GM12878 (cell line): ENCODE data around the gene CACNG4. TPM values are rescaled to one million over a fixed set of nuclear protein-coding genes. Genes with fewer than 3 reads are reported as not detected.
"Not testable (repeated sequence)": the region's sequence is repeated elsewhere in the genome, so short reads cannot be mapped to it uniquely, and the experiment has no call there.

Source experiments
- ATAC-seq: fragments of 200-7000 bp; cut with Tn5 transposase; 3 replicates; pipeline ENCODE4 v1.9.1; 2020; ENCODE audit warnings: mild to moderate bottlenecking, moderate library complexity
- BruUV-seq: library from RNA; stranded (reverse); fragments of 400-500 nt; replicated peaks from 2 replicates; lab custom pipeline; 2021; lab: Mats Ljungman, UMichigan
- CTCF ChIA-PET: fragments of 300-600 bp; sonication (Branson Sonifier 250); formaldehyde crosslinking; extraction: SDS; loops from one replicate; lab custom pipeline; 2021; ENCODE audit warnings: inconsistent platforms; lab: Yijun Ruan, JAX
- POLR2A ChIA-PET: fragments of 350-600 bp; formaldehyde crosslinking; extraction: SDS; loops from one replicate; lab custom pipeline; 2021; ENCODE audit warnings: inconsistent platforms; lab: Charles Lee
- RAD21 ChIA-PET: fragments of 300-600 bp; sonication (Branson Sonifier 250); formaldehyde crosslinking; loops from one replicate; lab custom pipeline; 2023; ENCODE audit warnings: antibody characterized with exemption; ENCODE audit not compliant: unreplicated experiment; lab: Charles Lee
- SMC1A ChIA-PET: fragments of 300-600 bp; sonication (Branson Sonifier 250); formaldehyde crosslinking; loops from one replicate; lab custom pipeline; 2023; ENCODE audit not compliant: unreplicated experiment, uncharacterized antibody; lab: Charles Lee
- DNase-seq: peaks from one replicate; pipeline ENCODE4 v3.0.0-alpha.2; 2011; ENCODE audit warnings: low read depth, low spot score
- FAIRE-seq: peaks from 3 replicates; lab custom pipeline; 2011; peaks lifted over from hg19 to GRCh38; lab: Jason Lieb, UNC
- H2AFZ ChIP-seq: 2 replicates; pipeline ENCODE4 v1.6.0; 2011; ENCODE audit warnings: low read depth, low read length, control low read depth; ENCODE audit not compliant: control insufficient read depth
- H3K27ac ChIP-seq: 2 replicates; pipeline ENCODE4 v1.5.1; 2011; ENCODE audit warnings: control low read depth; ENCODE audit not compliant: control insufficient read depth, insufficient read depth
- H3K27me3 ChIP-seq, 2 experiments: replicated peaks in 1 of 2; 2 replicates each; pipeline versions ENCODE4 v1.6.0 to v1.6.1; 2011; ENCODE audit warnings: low read length in 1 of 2; ENCODE audit not compliant: control insufficient read depth in 2 of 2, insufficient read depth in 2 of 2
- H3K36me3 ChIP-seq, 2 experiments: 2 replicates each; pipeline ENCODE4 v1.5.1; 2011; ENCODE audit warnings: low read length in 1 of 2; ENCODE audit not compliant: control insufficient read depth in 2 of 2, insufficient read depth in 2 of 2
- H3K4me1 ChIP-seq: 2 replicates; pipeline ENCODE4 v1.6.1; 2011; ENCODE audit warnings: mild to moderate bottlenecking, low read length, moderate library complexity, mixed read lengths; ENCODE audit not compliant: control insufficient read depth, insufficient read depth
- H3K4me2 ChIP-seq: 2 replicates; pipeline ENCODE4 v1.6.0; 2011; ENCODE audit warnings: control low read depth; ENCODE audit not compliant: control insufficient read depth, insufficient read depth
- H3K4me3 ChIP-seq: fragments of 200-600 bp; sonication (generic); 2 replicates; pipeline ENCODE4 v1.5.1; 2016
- H3K79me2 ChIP-seq: 2 replicates; pipeline ENCODE4 v1.6.0; 2011; ENCODE audit warnings: low read length; ENCODE audit not compliant: control insufficient read depth, insufficient read depth
- H3K9ac ChIP-seq: 2 replicates; pipeline ENCODE4 v1.8.0; 2011; ENCODE audit warnings: low read length, control low read depth, mixed read lengths; ENCODE audit not compliant: control insufficient read depth, insufficient read depth
- H3K9me3 ChIP-seq: replicated peaks from 3 replicates; pipeline ENCODE4 v1.5.1; 2011; ENCODE audit warnings: mild to moderate bottlenecking, low read length; ENCODE audit not compliant: control insufficient read depth, insufficient read depth
- H4K20me1 ChIP-seq: 2 replicates; pipeline ENCODE4 v1.6.0; 2011; ENCODE audit not compliant: control insufficient read depth, insufficient read depth
- DPF2 ChIP-seq: fragments of 450-650 bp; IDR thresholded peaks from 2 replicates; pipeline ENCODE4 v1.6.1; 2017; ENCODE audit warnings: mild to moderate bottlenecking
- SREBF1 ChIP-seq: IDR thresholded peaks from 2 replicates; pipeline ENCODE4 v1.6.1; 2012; ENCODE audit warnings: mild to moderate bottlenecking, low read length
- WGBS: methylation state at CpG from one replicate; pipeline ENCODE4 v1.1.6; 2016; ENCODE audit warnings: low lambda C conversion rate; ENCODE audit not compliant: insufficient replicate concordance, insufficient coverage; ENCODE audit errors: missing lambda C conversion rate; 5-methylcytosine and 5-hydroxymethylcytosine counted together
- in situ Hi-C: fragments of 300-500 bp; cut with MboI; formaldehyde crosslinking; loops from 9 replicates; pipeline ENCODE4 v1.14.3; 2018; ENCODE audit warnings: mixed read lengths
- intact Hi-C: fragments of 100-400 bp; cut with micrococcal nuclease; formaldehyde crosslinking; loops from one replicate; pipeline ENCODE4 v1.14.2; 2022; ENCODE audit not compliant: unreplicated experiment
- polyA plus RNA-seq, 11 experiments: library from polyadenylated mRNA; depleted of rRNA in 4 of 11; unstranded in 6 of 11; stranded (reverse) in 5 of 11; fragments of >200 nt; fragmentation: Nextera tagmentation in 4 of 11; fragmentation: Illumina TruSeq in 1 of 11; extraction: Ambion mirVana in 4 of 11; extraction: Trizol in 1 of 11; gene quantifications; 1 replicate in 1 of 11; 2 replicates in 10 of 11; pipeline versions ENCODE4 v1.2.1 to v1.2.3, GENCODE V29; 2011 to 2016; ENCODE audit warnings: inconsistent platforms in 2 of 11, missing spikeins in 2 of 11, low read depth in 1 of 11
- total RNA-seq, 4 experiments: library from RNA; depleted of rRNA in 3 of 4; stranded (reverse); fragments of >200 nt in 3 of 4; fragmentation: Illumina TruSeq in 1 of 4; extraction: Trizol in 1 of 4; gene quantifications; 2 replicates each; pipeline versions ENCODE4 v1.2.1 to v1.2.3, GENCODE V29; 2013 to 2021

The CACNG4 gene
- total and polyA plus RNA-seq, 10 of the 15 experiments (the other 5 are each of a cell fraction or from before 2014, with no cell fraction given), result 0.08 TPM; not detected in 8

DNA sequence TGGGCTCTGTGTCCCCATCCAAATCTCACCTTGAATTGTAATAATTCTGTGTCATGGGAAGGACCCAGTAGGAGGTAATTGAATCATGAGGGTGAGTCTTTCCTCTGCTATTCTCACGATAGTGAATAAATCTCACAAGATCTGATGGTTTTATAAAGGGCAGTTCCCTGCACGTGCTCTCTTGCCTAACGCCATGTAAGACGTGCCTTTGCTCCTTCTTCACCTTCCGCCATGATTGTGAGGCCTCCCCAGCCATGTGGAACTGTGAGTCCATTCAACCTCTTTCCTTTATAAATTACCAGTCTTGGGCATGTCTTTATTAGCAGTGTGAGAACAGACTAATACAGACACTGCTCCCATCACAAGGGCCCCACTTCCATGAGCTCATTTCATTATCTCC lies 76.6 kb downstream of the CACNG4 start:
- H3K9me3 ChIP-seq, ATAC-seq, H3K27me3 ChIP-seq, H3K4me2 ChIP-seq, H3K79me2 ChIP-seq, H3K27ac ChIP-seq, H2AFZ ChIP-seq, H4K20me1 ChIP-seq, DNase-seq, intact Hi-C loops, H3K9ac ChIP-seq, in situ Hi-C loops, H3K4me1 ChIP-seq, BruUV-seq, H3K4me3 ChIP-seq, POLR2A ChIA-PET, H3K36me3 ChIP-seq, FAIRE-seq: not testable (repeated sequence)
- RAD21 ChIA-PET, result interaction anchor here (1.8 to 2.1 kb wide), 2 partner anchors 11 to 40 kb away, joined by 4 to 14 read pairs; no protein-coding TSS in a partner anchor
- SMC1A ChIA-PET, result interaction anchor here (0.9 kb wide), 1 partner anchor 326 kb away, joined by 3 read pairs; no protein-coding TSS in a partner anchor
- 67% methylated on average over 5 of the region's 5 CpGs for WGBS
- CTCF ChIA-PET, result interaction anchor here (3.0 kb wide), 1 partner anchor 41 kb away, joined by 9 read pairs; no protein-coding TSS in a partner anchor

DNA sequence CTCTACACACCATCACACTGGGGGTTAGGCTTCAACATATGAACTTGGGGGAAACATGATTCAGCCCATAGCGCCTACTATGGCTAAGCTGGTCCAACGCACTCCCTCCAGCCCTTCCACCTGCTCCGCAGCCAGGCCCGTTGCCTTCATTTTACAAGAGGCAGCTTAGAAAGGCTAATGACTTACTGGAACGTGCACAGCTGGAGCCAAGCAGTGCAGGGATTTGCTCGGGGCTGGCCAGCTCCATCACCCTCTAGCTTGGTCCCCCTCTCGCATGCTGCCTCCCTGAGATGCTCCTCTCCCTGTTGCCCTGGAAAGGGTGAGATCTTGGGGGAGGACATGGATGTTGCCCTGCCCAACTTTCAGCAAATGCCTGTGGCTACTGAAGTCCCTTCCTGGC lies 77.0 kb downstream of the CACNG4 start:
- Histone ChIP-seq H3K4me3 (no peak overlapping the region), H4K20me1 (no peaks in the 10 kb centered on the region), H3K4me1 (peaks cover 5% of the 10 kb centered on the region), H3K79me2 (no peaks in the 10 kb centered on the region), H3K27me3 (no peaks in the 10 kb centered on the region), H3K27ac (no peak overlapping the region), H3K9ac (no peak overlapping the region), H3K9me3 (no peaks in the 10 kb centered on the region; the same call in 2 of the 3 replicates), H3K4me2 (no peak overlapping the region), H3K36me3 (no peaks in the 10 kb centered on the region), H2AFZ (no peak overlapping the region)
- DNase-seq (no peak), FAIRE-seq (no peak), ATAC-seq (no peak)
- SMC1A ChIA-PET, result interaction anchor here (0.9 to 2.7 kb wide), 2 partner anchors 40 to 327 kb away, joined by 3 to 13 read pairs; no protein-coding TSS in a partner anchor
- intact Hi-C loops, result no loop called here
- RAD21 ChIA-PET, result interaction anchor here (1.8 to 2.1 kb wide), 2 partner anchors 10 to 40 kb away, joined by 4 to 14 read pairs; no protein-coding TSS in a partner anchor
- POLR2A ChIA-PET, result no interaction called here
- WGBS, result 62% methylated on average over 7 of the region's 7 CpGs
- CTCF ChIA-PET, result interaction anchor here (3.0 kb wide), 1 partner anchor 40 kb away, joined by 9 read pairs; no protein-coding TSS in a partner anchor
- TF ChIP-seq DPF2 (no peak), SREBF1 (no peak)
- TF ChIP-seq, all 136 proteins: peak for 0
- in situ Hi-C loops, result no loop called here
- BruUV-seq, result no TSS peak
